Measurements from ENCODE around the gene MALSU1.

Gene MALSU1

GRCh38 chr7:23338439-23338838 is 39.3 kb downstream of the MALSU1 start:
- Mint-ChIP-seq H3K4me3 (no peak overlapping the region), H3K9me3 (no peaks in the 10 kb centered on the region), H3K36me3 (ENCODE audit: low read depth) (peaks cover 86% of the 10 kb centered on the region), H3K27me3 (ENCODE audit: low read depth, poor library complexity) (peaks cover 4% of the 10 kb centered on the region), H3K27ac (no peak overlapping the region), H3K4me1 (no peaks in the 10 kb centered on the region)
- no peak for TF ChIP-seq CTCF (IDR thresholded peaks at IDR 0.05)
- DNase-seq = no peak

GRCh38 chr7:23338863-23339262 is 39.7 kb downstream of the MALSU1 start:
- H3K9me3 Mint-ChIP-seq = no peaks in the 10 kb centered on the region
- no peak for DNase-seq
- H3K4me1 Mint-ChIP-seq = no peaks in the 10 kb centered on the region
- TF ChIP-seq CTCF (IDR thresholded peaks at IDR 0.05) = no peak
- no peak overlapping the region for H3K4me3 Mint-ChIP-seq
- H3K36me3 Mint-ChIP-seq (ENCODE audit: low read depth) = peaks cover 86% of the 10 kb centered on the region
- H3K27ac Mint-ChIP-seq = no peak overlapping the region
- peaks cover 4% of the 10 kb centered on the region for H3K27me3 Mint-ChIP-seq (ENCODE audit: low read depth, poor library complexity)

- TF ChIP-seq CTCF (IDR thresholded peaks at IDR 0.05) = no peak
- Mint-ChIP-seq H3K4me1 (no peaks in the 10 kb centered on the region), H3K9me3 (no peaks in the 10 kb centered on the region), H3K27me3 (ENCODE audit: low read depth, poor library complexity) (peaks cover 4% of the 10 kb centered on the region), H3K4me3 (no peak overlapping the region), H3K27ac (peak overlapping the region; percentile 23), H3K36me3 (ENCODE audit: low read depth) (peaks cover 88% of the 10 kb centered on the region)
- no peak for DNase-seq
These were observed 42.9 kb downstream of the MALSU1 start for GRCh38 chr7:23341846-23342598.

- Mint-ChIP-seq H3K4me1 (no peaks in the 10 kb centered on the region), H3K36me3 (ENCODE audit: low read depth) (peaks cover 88% of the 10 kb centered on the region), H3K9me3 (no peaks in the 10 kb centered on the region), H3K27me3 (ENCODE audit: low read depth, poor library complexity) (no peaks in the 10 kb centered on the region), H3K4me3 (no peak overlapping the region), H3K27ac (no peak overlapping the region)
- no peak for TF ChIP-seq CTCF (IDR thresholded peaks at IDR 0.05)
- DNase-seq = no peak
These were observed 44.0 kb downstream of the MALSU1 start for GRCh38 chr7:23343102-23343501.

- H3K4me1 Mint-ChIP-seq = no peaks in the 10 kb centered on the region
- no peak for TF ChIP-seq CTCF (IDR thresholded peaks at IDR 0.05)
- no peaks in the 10 kb centered on the region for H3K9me3 Mint-ChIP-seq
- H3K27me3 Mint-ChIP-seq (ENCODE audit: low read depth, poor library complexity) = no peaks in the 10 kb centered on the region
- no peak for DNase-seq
- H3K27ac Mint-ChIP-seq = peak overlapping the region; percentile 75
- peaks cover 88% of the 10 kb centered on the region for H3K36me3 Mint-ChIP-seq (ENCODE audit: low read depth)
- no peak overlapping the region for H3K4me3 Mint-ChIP-seq
These were observed 44.8 kb downstream of the MALSU1 start for GRCh38 chr7:23343806-23344475.
